ENCODE measurements around the gene IGLON5. TPM values are rescaled to one million over a fixed set of nuclear protein-coding genes. Genes with fewer than 3 reads are reported as not detected.
A peak's percentile ranks its signal among the peaks of the same experiment; 100 is the strongest.

Gene IGLON5
- polyA plus RNA-seq, 3 donors: 0.05 TPM; not detected in 2

DNA sequence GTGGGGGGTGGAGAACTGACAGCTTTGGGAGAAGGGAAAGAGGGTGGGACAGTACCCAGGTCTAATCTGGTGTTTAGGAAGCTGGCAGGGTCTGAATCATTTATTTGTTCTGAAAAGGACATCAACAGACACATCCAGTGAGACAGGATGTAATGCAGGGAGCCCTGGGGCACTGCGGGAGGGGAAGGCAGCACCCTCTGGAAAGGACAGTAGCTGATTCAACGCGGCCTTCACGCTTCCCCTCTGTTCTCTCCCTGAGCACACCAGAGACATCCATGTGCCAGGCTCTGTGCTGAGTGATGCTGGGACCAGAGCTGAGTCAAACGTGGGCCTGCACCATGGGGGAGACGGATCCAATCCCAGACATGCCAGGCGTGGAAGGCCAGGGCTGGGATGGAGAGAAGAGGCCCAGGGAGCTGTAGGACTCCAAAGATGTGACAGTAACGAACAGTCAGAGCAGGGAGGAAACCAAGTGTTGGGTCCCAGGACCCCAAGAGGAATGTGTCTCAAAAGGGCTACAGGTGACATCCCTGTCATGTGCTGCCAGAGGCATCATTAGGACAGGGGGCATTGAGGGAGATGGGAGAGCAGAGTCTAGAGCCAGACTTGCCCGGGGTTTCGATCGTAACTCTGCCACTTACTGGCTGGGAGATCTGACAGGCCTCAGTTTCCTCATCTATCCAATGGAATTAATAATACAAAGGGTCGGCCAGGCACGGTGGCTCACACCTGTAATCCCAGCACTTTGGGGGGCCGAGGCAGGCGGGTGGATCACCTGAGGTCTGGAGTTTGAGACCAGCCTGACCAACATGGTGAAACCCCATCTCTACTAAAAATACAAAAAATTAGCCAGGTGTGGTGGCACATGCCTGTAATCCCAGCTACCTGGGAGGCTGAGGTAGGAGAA is 53.0 kb downstream of the IGLON5 start:
- Histone ChIP-seq H3K4me2 (replicated peaks; ENCODE audit: extremely low read depth, low read length, poor library complexity, severe bottlenecking) (no peak overlapping the region), H3K36me3 (replicated peaks in 1 of 2; ENCODE audit: control insufficient read depth in 1 of 2, insufficient read depth in 2 of 2, low read length in 2 of 2) (no peaks in the 10 kb centered on the region), H3K9me3 (replicated peaks in 1 of 2; ENCODE audit: control insufficient read depth in 1 of 2, insufficient read depth in 1 of 2, low read length in 2 of 2) (no peaks in the 10 kb centered on the region), H3K4me3 (replicated peaks in 1 of 3; ENCODE audit: low read depth in 2 of 3, low read length in 3 of 3) (no peak overlapping the region), H3K27me3 (ENCODE audit: control insufficient read depth in 2 of 2, insufficient read depth in 2 of 2, low read length in 2 of 2) (no peaks in the 10 kb centered on the region), H3K4me1 (ENCODE audit: control insufficient read depth in 1 of 2, insufficient read depth in 2 of 2, low read length in 2 of 2) (peaks cover 29 to 56% of the 10 kb centered on the region in 2 donors), H3K9ac (ENCODE audit: insufficient read depth, low read length, poor library complexity, severe bottlenecking) (no peak overlapping the region), H2AFZ (ENCODE audit: insufficient read depth, low read depth, low read length, poor library complexity, severe bottlenecking) (no peak overlapping the region), H3K27ac (ENCODE audit: low read depth in 1 of 2, low read length in 2 of 2) (no peak overlapping the region), H3K79me2 (ENCODE audit: insufficient read depth, low read length) (peaks cover 55% of the 10 kb centered on the region), H4K20me1 (ENCODE audit: insufficient read depth, low read length) (no peaks in the 10 kb centered on the region)
- no peaks in the 10 kb centered on the region for H3K9me3 Mint-ChIP-seq
- WGBS (ENCODE audit: insufficient coverage): 89% methylated on average over 7 of the region's 15 CpGs
- H3K36me3 Mint-ChIP-seq: peaks cover 9 to 13% of the 10 kb centered on the region in 2 donors
- peaks cover 0 to 4% (median 0%) of the 10 kb centered on the region in 3 donors for H3K27me3 Mint-ChIP-seq (ENCODE audit: low read depth in 3 of 3)
- intact Hi-C loops (cut with micrococcal nuclease): loop anchor here (1.0 to 5.0 kb wide), 3 partner anchors 22 to 37 kb away; partner anchors contain the start of gene VSIG10L (in 1 of the 2)
- no peak for DNase-seq
- peak overlapping the region in 5 of 7 donors; percentile 43 to 82 (median 61) for H3K27ac Mint-ChIP-seq
- TF ChIP-seq, protein P1, sequence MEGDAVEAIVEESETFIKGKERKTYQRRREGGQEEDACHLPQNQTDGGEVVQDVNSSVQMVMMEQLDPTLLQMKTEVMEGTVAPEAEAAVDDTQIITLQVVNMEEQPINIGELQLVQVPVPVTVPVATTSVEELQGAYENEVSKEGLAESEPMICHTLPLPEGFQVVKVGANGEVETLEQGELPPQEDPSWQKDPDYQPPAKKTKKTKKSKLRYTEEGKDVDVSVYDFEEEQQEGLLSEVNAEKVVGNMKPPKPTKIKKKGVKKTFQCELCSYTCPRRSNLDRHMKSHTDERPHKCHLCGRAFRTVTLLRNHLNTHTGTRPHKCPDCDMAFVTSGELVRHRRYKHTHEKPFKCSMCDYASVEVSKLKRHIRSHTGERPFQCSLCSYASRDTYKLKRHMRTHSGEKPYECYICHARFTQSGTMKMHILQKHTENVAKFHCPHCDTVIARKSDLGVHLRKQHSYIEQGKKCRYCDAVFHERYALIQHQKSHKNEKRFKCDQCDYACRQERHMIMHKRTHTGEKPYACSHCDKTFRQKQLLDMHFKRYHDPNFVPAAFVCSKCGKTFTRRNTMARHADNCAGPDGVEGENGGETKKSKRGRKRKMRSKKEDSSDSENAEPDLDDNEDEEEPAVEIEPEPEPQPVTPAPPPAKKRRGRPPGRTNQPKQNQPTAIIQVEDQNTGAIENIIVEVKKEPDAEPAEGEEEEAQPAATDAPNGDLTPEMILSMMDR (IDR thresholded peaks at IDR 0.05): no peak
- H3K4me1 Mint-ChIP-seq: peaks cover 49% of the 10 kb centered on the region
- no peak overlapping the region for H3K4me3 Mint-ChIP-seq

DNA sequence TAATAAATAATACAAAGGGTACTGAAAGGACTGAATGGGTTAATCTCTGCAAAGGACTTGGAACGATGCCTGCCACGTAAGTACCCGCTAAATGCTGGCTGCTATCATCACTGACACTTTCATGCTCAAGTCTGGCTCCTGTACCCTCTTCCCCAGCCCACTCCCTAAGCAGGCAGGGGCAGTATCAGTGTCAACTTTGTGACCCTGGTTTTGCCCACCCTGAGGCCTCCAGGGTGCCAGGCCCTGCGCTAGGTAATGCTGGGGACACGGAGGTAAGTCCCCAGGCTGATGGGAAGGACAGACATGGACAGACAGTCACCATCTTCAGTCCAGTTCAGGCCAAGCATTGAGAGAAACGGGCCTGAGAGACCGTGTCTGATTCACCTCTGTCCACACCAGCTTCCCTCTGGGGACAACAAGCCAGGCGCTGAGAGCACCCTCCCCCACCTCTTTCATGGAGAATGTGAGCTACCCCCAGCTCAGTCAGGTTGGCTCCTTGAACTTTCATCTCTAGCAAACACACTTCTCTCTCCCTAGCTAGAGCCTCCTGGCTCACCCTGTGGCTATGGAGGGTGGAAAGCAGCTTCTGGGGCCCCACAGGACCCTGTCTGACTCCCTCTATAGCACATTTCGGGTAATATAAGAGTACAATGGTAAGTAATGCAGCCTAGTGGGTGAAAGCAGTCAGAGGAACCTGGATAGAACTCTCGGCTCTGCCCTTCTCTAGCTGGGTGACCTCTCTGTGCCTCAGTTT is 53.9 kb downstream of the IGLON5 start:
- Histone ChIP-seq H3K36me3 (replicated peaks in 1 of 2; ENCODE audit: control insufficient read depth in 1 of 2, insufficient read depth in 2 of 2, low read length in 2 of 2) (no peaks in the 10 kb centered on the region), H3K4me1 (ENCODE audit: control insufficient read depth in 1 of 2, insufficient read depth in 2 of 2, low read length in 2 of 2) (peaks cover 29 to 65% of the 10 kb centered on the region in 2 donors), H3K9me3 (replicated peaks in 1 of 2; ENCODE audit: control insufficient read depth in 1 of 2, insufficient read depth in 1 of 2, low read length in 2 of 2) (no peaks in the 10 kb centered on the region), H3K79me2 (ENCODE audit: insufficient read depth, low read length) (peaks cover 58% of the 10 kb centered on the region), H4K20me1 (ENCODE audit: insufficient read depth, low read length) (no peaks in the 10 kb centered on the region), H3K27me3 (ENCODE audit: control insufficient read depth in 2 of 2, insufficient read depth in 2 of 2, low read length in 2 of 2) (no peaks in the 10 kb centered on the region), H3K27ac (ENCODE audit: low read depth in 1 of 2, low read length in 2 of 2) (peak overlapping the region; percentile 92 to 93), H3K9ac (ENCODE audit: insufficient read depth, low read length, poor library complexity, severe bottlenecking) (peak overlapping the region; percentile 80), H3K4me3 (replicated peaks in 1 of 3; ENCODE audit: low read depth in 2 of 3, low read length in 3 of 3) (peak overlapping the region; percentile 89 to 93 (median 91)), H2AFZ (ENCODE audit: insufficient read depth, low read depth, low read length, poor library complexity, severe bottlenecking) (peak overlapping the region; percentile 88), H3K4me2 (replicated peaks; ENCODE audit: extremely low read depth, low read length, poor library complexity, severe bottlenecking) (peak overlapping the region; percentile 100)
- Mint-ChIP-seq H3K4me1 (peaks cover 52% of the 10 kb centered on the region), H3K27me3 (ENCODE audit: low read depth in 3 of 3) (peaks cover 0 to 4% (median 0%) of the 10 kb centered on the region in 3 donors), H3K4me3 (peak overlapping the region; percentile 96 to 99), H3K9me3 (no peaks in the 10 kb centered on the region), H3K27ac (peak overlapping the region; percentile 93 to 98 (median 97)), H3K36me3 (peaks cover 9 to 12% of the 10 kb centered on the region in 2 donors)
- peak; percentile 22 to 47 (median 30) for DNase-seq
- TF ChIP-seq, protein P1 (IDR thresholded peaks at IDR 0.05): no peak
- intact Hi-C loops (cut with micrococcal nuclease): loop anchor here (1.0 to 5.0 kb wide), 3 partner anchors 23 to 38 kb away; partner anchors contain the start of gene VSIG10L (in 1 of the 2)
- WGBS (ENCODE audit: insufficient coverage): 36% methylated on average over 7 of the region's 10 CpGs
